Ovary (tissue), 9 donors: ENCODE measurements around the gene MTMR12. TPM values are rescaled to one million over a fixed set of nuclear protein-coding genes. Genes with fewer than 3 reads are reported as not detected.
"Not testable (repeated sequence)": the region's sequence is repeated elsewhere in the genome, so short reads cannot be mapped to it uniquely, and the experiment has no call there.

Source experiments
- DNase-seq, 5 donors: peaks; one replicate each; pipeline ENCODE4 v3.0.0-alpha.2; 2019 to 2020
- H3K27ac ChIP-seq, 2 donors: fragments of 200-600 bp; one replicate each; pipeline versions ENCODE4 v1.5.1 to v1.8.0; 2019 to 2022
- H3K27me3 ChIP-seq: fragments of 200-600 bp; one replicate; pipeline ENCODE4 v1.8.0; 2022
- H3K36me3 ChIP-seq: fragments of 200-600 bp; sonication (generic); one replicate; pipeline ENCODE4 v1.5.1; 2019
- H3K4me1 ChIP-seq: one replicate; pipeline ENCODE4 v1.8.1; 2013; ENCODE audit warnings: mild to moderate bottlenecking, moderate library complexity; ENCODE audit not compliant: insufficient read depth
- H3K4me3 ChIP-seq: fragments of 200-600 bp; sonication (generic); one replicate; pipeline ENCODE4 v1.5.1; 2017
- H3K9me3 ChIP-seq, 2 donors: fragments of 200-600 bp in 1 of 2; sonication (generic) in 1 of 2; one replicate each; pipeline versions ENCODE4 v1.5.1 to v1.8.1; 2013 to 2019; ENCODE audit warnings: mild to moderate bottlenecking in 1 of 2, moderate library complexity in 1 of 2
- EP300 ChIP-seq: sonication (generic); formaldehyde crosslinking; IDR thresholded peaks from one replicate; pipeline ENCODE4 v1.6.1; 2017; ENCODE audit warnings: antibody characterized with exemption
- POLR2A ChIP-seq: fragments of 450-650 bp; IDR thresholded peaks from one replicate; pipeline ENCODE4 v1.6.1; 2017; ENCODE audit warnings: antibody characterized with exemption, mild to moderate bottlenecking, moderate library complexity
- WGBS, 3 donors: extraction: QIAGEN DNeasy Blood & Tissue Kit in 1 of 3; methylation state at CpG; one replicate each; pipeline versions ENCODE4 v1.1.5 to v1.1.7; 2013 to 2017; 5-methylcytosine and 5-hydroxymethylcytosine counted together
- intact Hi-C, 4 donors: fragments of 100-400 bp; cut with DNase I; formaldehyde crosslinking; loops; one replicate each; pipeline versions ENCODE4 v1.11.0 to v1.15.1; 2022 to 2023
- polyA plus RNA-seq, 2 donors: library from polyadenylated mRNA; stranded (reverse); fragments of 200-250 nt in 1 of 2; fragments of 350-450 nt in 1 of 2; fragmentation: Illumina TruSeq in 1 of 2; extraction: RNeasy Lipid Tissue Mini Kit (QIAGEN cat#74804) in 1 of 2; gene quantifications; one replicate each; pipeline ENCODE4 v1.2.3, GENCODE V29; 2013 to 2014
- total RNA-seq, 7 donors: library from RNA; depleted of rRNA in 2 of 7; stranded (reverse); fragments of >200 nt in 2 of 7; fragmentation: NEBNext Ultra II Directional in 3 of 7; extraction: Animal tissue kit (Norgen Biotek cat#: 25700) in 3 of 7; gene quantifications; one replicate each; pipeline versions ENCODE4 v1.1.0 to v1.2.4, GENCODE V29; 2016 to 2023
- TF ChIP-seq, protein P1 (sequence below), 3 donors: fragments of 450-650 bp in 2 of 3; fragments of 200-600 bp in 1 of 3; IDR thresholded peaks; one replicate each; pipeline versions ENCODE4 v1.5.1 to v1.8.0; 2016 to 2022; ENCODE audit warnings: antibody characterized with exemption in 3 of 3, mild to moderate bottlenecking in 1 of 3
- donor health status: DM: no; HTN: no; CAD: no; lungs with moderate emphysema.
- donor health status: DM: no; HTN: no; CAD: no.
- donor health status: Bipolar disorder and iron deficiency.
- donor health status: DM: yes; HTN: yes; CAD: no.
- donor health status: DM: no; HTN: no; CAD: no.
- donor health status: DM: yes; HTN: yes; CAD: no.

The MTMR12 gene
- total and polyA plus RNA-seq, 9 donors = 14.9 to 39.0 (median 35.2) TPM

DNA sequence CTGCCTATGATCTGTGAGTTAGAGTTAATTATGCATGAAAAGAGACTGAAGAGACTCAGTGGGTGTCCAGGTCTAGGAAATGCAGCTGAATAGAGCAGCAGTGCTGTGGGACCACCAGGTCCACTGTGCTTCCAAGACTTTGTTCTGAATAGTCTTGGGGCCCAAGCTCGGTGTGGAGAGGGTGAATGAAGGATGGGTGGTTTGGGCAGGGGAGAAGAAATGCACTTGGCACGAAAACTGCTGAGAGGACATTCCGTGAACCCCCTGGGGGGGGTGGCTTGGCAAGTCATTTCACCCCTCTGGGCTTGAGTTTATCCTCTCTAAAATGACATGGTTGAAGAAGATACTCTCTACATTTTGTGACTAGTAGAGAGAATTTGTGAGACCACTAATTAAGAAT lies 102.6 kb downstream of the MTMR12 start:
- Histone ChIP-seq H3K27ac (no peak overlapping the region), H3K4me1 (no peaks in the 10 kb centered on the region), H3K9me3 (no peaks in the 10 kb centered on the region), H3K27me3 (no peaks in the 10 kb centered on the region), H3K4me3 (no peak overlapping the region), H3K36me3 (no peaks in the 10 kb centered on the region)
- intact Hi-C loops = no loop called here
- no peak for DNase-seq
- WGBS, 3 donors = 88 to 93% (median 90%) methylated on average over 3 of the region's 3 CpGs
- TF ChIP-seq POLR2A = no peak
- TF ChIP-seq, protein P1, sequence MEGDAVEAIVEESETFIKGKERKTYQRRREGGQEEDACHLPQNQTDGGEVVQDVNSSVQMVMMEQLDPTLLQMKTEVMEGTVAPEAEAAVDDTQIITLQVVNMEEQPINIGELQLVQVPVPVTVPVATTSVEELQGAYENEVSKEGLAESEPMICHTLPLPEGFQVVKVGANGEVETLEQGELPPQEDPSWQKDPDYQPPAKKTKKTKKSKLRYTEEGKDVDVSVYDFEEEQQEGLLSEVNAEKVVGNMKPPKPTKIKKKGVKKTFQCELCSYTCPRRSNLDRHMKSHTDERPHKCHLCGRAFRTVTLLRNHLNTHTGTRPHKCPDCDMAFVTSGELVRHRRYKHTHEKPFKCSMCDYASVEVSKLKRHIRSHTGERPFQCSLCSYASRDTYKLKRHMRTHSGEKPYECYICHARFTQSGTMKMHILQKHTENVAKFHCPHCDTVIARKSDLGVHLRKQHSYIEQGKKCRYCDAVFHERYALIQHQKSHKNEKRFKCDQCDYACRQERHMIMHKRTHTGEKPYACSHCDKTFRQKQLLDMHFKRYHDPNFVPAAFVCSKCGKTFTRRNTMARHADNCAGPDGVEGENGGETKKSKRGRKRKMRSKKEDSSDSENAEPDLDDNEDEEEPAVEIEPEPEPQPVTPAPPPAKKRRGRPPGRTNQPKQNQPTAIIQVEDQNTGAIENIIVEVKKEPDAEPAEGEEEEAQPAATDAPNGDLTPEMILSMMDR (IDR thresholded peaks at IDR 0.05) = no peak
- TF ChIP-seq EP300 = no peak

DNA sequence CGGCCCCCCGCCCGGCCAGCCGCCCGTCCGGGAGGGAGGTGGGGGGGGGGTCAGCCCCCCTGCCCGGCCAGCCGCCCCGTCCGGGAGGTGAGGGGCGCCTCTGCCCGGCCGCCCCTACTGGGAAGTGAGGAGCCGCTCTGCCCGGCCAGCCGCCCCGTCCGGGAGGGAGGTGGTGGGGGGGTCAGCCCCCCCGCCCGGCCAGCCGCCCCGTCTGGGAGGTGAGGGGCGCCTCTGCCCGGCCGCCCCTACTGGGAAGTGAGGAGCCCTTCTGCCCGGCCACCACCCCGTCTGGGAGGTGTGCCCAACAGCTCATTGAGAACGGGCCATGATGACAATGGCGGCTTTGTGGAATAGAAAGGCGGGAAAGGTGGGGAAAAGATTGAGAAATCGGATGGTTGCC lies 103.9 kb downstream of the MTMR12 start:
- H3K27me3 ChIP-seq, H3K27ac ChIP-seq, H3K36me3 ChIP-seq, H3K4me1 ChIP-seq, H3K9me3 ChIP-seq, intact Hi-C loops, H3K4me3 ChIP-seq, DNase-seq: not testable (repeated sequence)
- WGBS, 3 donors = 94% methylated on average over 19 of the region's 31 CpGs; no CpG with 5 or more reads in 2 of the 3 donors

DNA sequence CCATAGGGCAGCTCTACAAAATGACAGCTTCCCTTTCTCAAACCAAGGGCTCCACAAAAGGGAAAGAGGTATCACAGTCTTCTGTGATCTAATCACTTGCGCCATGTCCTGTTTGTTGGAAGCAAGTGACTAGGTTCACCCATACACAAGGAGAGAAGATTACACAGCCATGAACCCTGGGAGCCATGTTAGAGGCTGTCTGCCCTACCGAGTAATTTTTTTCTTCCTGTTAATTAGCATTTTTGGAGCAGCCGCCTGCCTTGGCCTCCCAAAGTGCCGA lies 105.4 kb downstream of the MTMR12 start:
- Histone ChIP-seq H3K4me3 (no peak overlapping the region), H3K27me3 (no peaks in the 10 kb centered on the region), H3K36me3 (no peaks in the 10 kb centered on the region), H3K4me1 (no peaks in the 10 kb centered on the region), H3K9me3 (no peaks in the 10 kb centered on the region), H3K27ac (no peak overlapping the region)
- intact Hi-C loops = no loop called here
- WGBS, 3 donors = 92 to 95% (median 93%) methylated on average over 4 of the region's 4 CpGs
- TF ChIP-seq POLR2A (no peak), EP300 (no peak)
- TF ChIP-seq, protein P1 (IDR thresholded peaks at IDR 0.05) = no peak
- DNase-seq = no peak

DNA sequence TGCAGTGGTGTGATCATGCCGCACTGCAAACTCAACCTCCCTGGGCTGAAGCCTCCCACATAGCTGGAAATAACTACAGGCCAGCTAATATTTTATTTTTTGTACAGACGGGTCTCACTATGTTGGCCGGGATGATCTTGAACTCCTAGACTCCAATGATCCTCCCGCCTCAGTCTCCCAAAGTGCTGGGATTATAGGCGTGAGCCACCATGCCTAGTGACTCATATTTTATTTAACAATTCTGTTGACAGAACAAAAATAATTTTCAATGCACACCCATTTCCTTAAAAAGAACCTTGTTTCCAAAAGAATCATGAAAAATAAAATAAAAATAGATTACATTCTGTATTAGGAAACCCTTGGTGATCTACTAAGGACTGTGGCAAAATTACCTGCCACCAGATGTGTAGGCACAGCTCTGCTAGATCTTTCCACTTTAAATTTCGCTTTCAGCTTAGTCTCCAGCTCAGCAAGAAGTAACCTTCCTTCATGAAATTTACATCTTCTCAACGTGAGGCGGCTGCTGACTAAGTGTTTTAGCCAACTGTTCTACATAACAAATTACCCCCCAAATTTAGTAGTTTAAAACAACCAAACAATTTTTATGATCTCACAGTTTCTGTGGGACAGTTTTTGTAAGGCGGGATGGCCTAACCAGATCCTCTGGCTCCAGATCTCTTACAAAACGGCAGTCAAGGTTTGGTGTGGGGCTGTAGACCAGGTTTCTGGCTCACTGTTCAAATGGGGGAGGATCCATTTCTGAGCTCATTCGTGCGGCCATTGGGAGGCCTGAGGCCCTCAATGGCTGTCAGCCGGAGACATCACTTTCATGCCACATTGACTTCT lies 106.0 kb downstream of the MTMR12 start:
- WGBS, 3 donors = 77 to 82% (median 81%) methylated on average over 13 of the region's 13 CpGs
- H3K4me1 ChIP-seq = no peaks in the 10 kb centered on the region
- no peaks in the 10 kb centered on the region for H3K27me3 ChIP-seq
- intact Hi-C loops = no loop called here
- TF ChIP-seq, protein P1 (IDR thresholded peaks at IDR 0.05) = no peak
- no peak for TF ChIP-seq POLR2A
- no peak for TF ChIP-seq EP300
- no peaks in the 10 kb centered on the region for H3K36me3 ChIP-seq
- no peak overlapping the region for H3K27ac ChIP-seq
- H3K9me3 ChIP-seq = no peaks in the 10 kb centered on the region
- no peak for DNase-seq
- no peak overlapping the region for H3K4me3 ChIP-seq

DNA sequence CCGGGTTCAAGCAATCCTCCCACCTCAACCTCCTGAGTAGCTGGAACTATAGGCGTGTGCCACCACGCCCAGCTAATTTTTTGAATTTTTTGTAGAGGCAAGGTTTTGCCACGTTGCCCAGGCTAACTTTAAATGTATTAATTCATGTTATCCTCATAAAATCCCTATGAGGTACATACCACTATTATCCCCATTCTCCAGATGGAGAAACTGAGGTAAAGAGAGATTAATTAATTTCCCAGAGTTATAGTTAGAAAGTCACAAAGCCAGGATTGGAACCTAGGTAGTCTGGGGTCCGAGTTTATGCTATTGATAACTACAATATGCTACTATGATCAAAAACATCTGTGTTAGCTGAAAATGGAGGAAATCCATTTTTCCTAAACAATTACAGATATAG lies 106.7 kb downstream of the MTMR12 start:
- TF ChIP-seq EP300 (no peak), POLR2A (no peak)
- TF ChIP-seq, protein P1 (IDR thresholded peaks at IDR 0.05) = no peak
- WGBS, 3 donors = 75 to 86% (median 81%) methylated on average over 5 of the region's 5 CpGs
- no peak overlapping the region for H3K27ac ChIP-seq
- H3K4me1 ChIP-seq = no peaks in the 10 kb centered on the region
- intact Hi-C loops = no loop called here
- H3K36me3 ChIP-seq = no peaks in the 10 kb centered on the region
- no peak overlapping the region for H3K4me3 ChIP-seq
- DNase-seq = no peak
- no peaks in the 10 kb centered on the region for H3K27me3 ChIP-seq
- H3K9me3 ChIP-seq = no peaks in the 10 kb centered on the region
